Kidney epithelial cell (primary cell): Measurements from ENCODE around the gene RAPGEF1. TPM values are rescaled to one million over a fixed set of nuclear protein-coding genes. Genes with fewer than 3 reads are reported as not detected.

ENCODE experiments used
- DNase-seq: peaks from one replicate; pipeline ENCODE4 v3.0.0-alpha.2; 2010; ENCODE audit warnings: low read depth
- H3K27me3 ChIP-seq: 2 replicates; pipeline ENCODE4 v1.6.0; 2011; ENCODE audit warnings: low read length; ENCODE audit not compliant: control insufficient read depth, insufficient read depth
- H3K36me3 ChIP-seq: 2 replicates; pipeline ENCODE4 v1.5.1; 2011; ENCODE audit warnings: low read length; ENCODE audit not compliant: control insufficient read depth, insufficient read depth
- H3K4me3 ChIP-seq: 2 replicates; pipeline ENCODE4 v1.5.1; 2011; ENCODE audit warnings: low read depth, mild to moderate bottlenecking, control low read depth, low read length
- CTCF ChIP-seq: IDR thresholded peaks from 2 replicates; pipeline ENCODE4 v1.5.1; 2011; ENCODE audit warnings: mild to moderate bottlenecking, moderate library complexity, low read length, control low read depth, inconsistent platforms; ENCODE audit not compliant: insufficient read depth, poor library complexity, severe bottlenecking
- total RNA-seq: library from RNA; depleted of rRNA; stranded (reverse); fragments of >200 nt; gene quantifications from 2 replicates; pipeline ENCODE4 v1.2.3, GENCODE V29; 2015

Gene RAPGEF1
- total RNA-seq, 1 donor from 2014 or later, result 43.5 TPM

- H3K36me3 ChIP-seq, result no peaks in the 10 kb centered on the region
- no peak for TF ChIP-seq CTCF
- H3K4me3 ChIP-seq, result no peak overlapping the region
- H3K27me3 ChIP-seq, result no peaks in the 10 kb centered on the region
- no peak for DNase-seq
Observed at GRCh38 chr9:131697908-131698617, 41.8 kb downstream of the RAPGEF1 start.

- H3K36me3 ChIP-seq, result no peaks in the 10 kb centered on the region
- DNase-seq, result peak; percentile 62
- no peak overlapping the region for H3K4me3 ChIP-seq
- no peaks in the 10 kb centered on the region for H3K27me3 ChIP-seq
- peak; percentile 40 for TF ChIP-seq CTCF
Observed at GRCh38 chr9:131697097-131697496, 42.8 kb downstream of the RAPGEF1 start.

- Histone ChIP-seq H3K36me3 (no peaks in the 10 kb centered on the region), H3K27me3 (no peaks in the 10 kb centered on the region), H3K4me3 (no peak overlapping the region)
- DNase-seq, result no peak
- TF ChIP-seq CTCF, result no peak
Observed at GRCh38 chr9:131695836-131696460, 43.9 kb downstream of the RAPGEF1 start.

GRCh38 chr9:131695366-131695765 is 44.5 kb downstream of the RAPGEF1 start:
- DNase-seq, result no peak
- no peak for TF ChIP-seq CTCF
- Histone ChIP-seq H3K4me3 (no peak overlapping the region), H3K36me3 (no peaks in the 10 kb centered on the region), H3K27me3 (no peaks in the 10 kb centered on the region)

- Histone ChIP-seq H3K27me3 (no peaks in the 10 kb centered on the region), H3K4me3 (no peak overlapping the region), H3K36me3 (no peaks in the 10 kb centered on the region)
- no peak for TF ChIP-seq CTCF
- no peak for DNase-seq
Observed at GRCh38 chr9:131693651-131694597, 46.0 kb downstream of the RAPGEF1 start.
